ENCODE data around the gene CCR5AS.

GRCh38 chr3:46360907-46361306, 46.0 kb downstream of the CCR5AS start:
- TF ChIP-seq YY1 (IDR thresholded peaks at IDR 0.05; ENCODE audit: insufficient read depth, insufficient read length) (no peak), ZNF274 (IDR thresholded peaks at IDR 0.05; ENCODE audit: low read depth, low read length) (no peak), SUZ12 (IDR thresholded peaks at IDR 0.05; ENCODE audit: extremely low read depth, insufficient read depth, insufficient read length) (no peak)
